Measurements from ENCODE around the gene LRRC47.
"Not testable (repeated sequence)": the region's sequence is repeated elsewhere in the genome, so short reads cannot be mapped to it uniquely, and the experiment has no call there.

LRRC47 gene

GRCh38 chr1:3803905-3804626, 7.8 kb upstream of the LRRC47 start:
- peak overlapping the region; percentile 36 for H3K4me3 Mint-ChIP-seq
- TF ChIP-seq, protein P1, sequence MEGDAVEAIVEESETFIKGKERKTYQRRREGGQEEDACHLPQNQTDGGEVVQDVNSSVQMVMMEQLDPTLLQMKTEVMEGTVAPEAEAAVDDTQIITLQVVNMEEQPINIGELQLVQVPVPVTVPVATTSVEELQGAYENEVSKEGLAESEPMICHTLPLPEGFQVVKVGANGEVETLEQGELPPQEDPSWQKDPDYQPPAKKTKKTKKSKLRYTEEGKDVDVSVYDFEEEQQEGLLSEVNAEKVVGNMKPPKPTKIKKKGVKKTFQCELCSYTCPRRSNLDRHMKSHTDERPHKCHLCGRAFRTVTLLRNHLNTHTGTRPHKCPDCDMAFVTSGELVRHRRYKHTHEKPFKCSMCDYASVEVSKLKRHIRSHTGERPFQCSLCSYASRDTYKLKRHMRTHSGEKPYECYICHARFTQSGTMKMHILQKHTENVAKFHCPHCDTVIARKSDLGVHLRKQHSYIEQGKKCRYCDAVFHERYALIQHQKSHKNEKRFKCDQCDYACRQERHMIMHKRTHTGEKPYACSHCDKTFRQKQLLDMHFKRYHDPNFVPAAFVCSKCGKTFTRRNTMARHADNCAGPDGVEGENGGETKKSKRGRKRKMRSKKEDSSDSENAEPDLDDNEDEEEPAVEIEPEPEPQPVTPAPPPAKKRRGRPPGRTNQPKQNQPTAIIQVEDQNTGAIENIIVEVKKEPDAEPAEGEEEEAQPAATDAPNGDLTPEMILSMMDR (IDR thresholded peaks at IDR 0.05): no peak
- DNase-seq: no peak
- H3K27ac Mint-ChIP-seq: peak overlapping the region; percentile 77
- peaks cover 64% of the 10 kb centered on the region for H3K9me3 Mint-ChIP-seq
- H3K36me3 Mint-ChIP-seq (ENCODE audit: low read depth): peaks cover 11% of the 10 kb centered on the region
- peaks cover 44% of the 10 kb centered on the region for H3K27me3 Mint-ChIP-seq (ENCODE audit: low read depth, poor library complexity)
- peaks cover 28% of the 10 kb centered on the region for H3K4me1 Mint-ChIP-seq

GRCh38 chr1:3800795-3801194, 4.5 kb upstream of the LRRC47 start:
- H3K27me3 Mint-ChIP-seq (ENCODE audit: low read depth, poor library complexity): peaks cover 44% of the 10 kb centered on the region
- not testable (repeated sequence) for H3K27ac Mint-ChIP-seq; H3K36me3 Mint-ChIP-seq (ENCODE audit: low read depth); H3K4me3 Mint-ChIP-seq; DNase-seq
- peaks cover 36% of the 10 kb centered on the region for H3K9me3 Mint-ChIP-seq
- peaks cover 39% of the 10 kb centered on the region for H3K4me1 Mint-ChIP-seq

DNA sequence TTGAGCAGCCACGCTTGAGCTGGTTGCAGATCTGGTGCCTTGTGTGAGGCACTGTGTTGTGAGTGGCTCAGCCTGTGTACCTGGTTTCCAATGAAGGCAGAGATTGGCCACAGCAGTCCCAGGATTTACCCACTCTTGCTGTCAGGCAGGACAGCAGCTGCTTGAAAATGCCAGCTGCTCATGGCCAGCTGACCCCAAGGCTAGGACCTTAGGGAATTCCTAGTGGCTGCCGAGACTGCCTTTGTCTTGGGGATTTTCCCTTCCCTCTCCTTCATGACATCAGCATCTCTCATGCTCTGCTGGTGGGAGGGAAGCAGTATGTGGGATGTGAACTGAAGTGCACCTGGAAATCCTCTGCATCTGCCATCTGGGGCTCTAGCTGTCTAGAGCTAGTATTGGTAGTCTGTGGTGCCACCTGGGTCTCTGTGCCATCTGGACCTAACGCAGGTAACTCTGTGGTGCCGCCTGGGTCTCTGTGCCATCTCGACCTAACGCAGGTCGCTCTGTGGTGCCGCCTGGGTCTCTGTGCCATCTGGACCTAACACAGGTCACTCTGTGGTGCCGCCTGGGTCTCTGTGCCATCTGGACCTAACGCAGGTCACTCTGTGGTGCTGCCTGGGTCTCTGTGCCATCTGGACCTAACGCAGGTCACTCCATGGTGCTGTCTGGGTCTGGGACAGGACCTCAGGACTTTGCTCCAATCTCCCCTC, 3.8 kb upstream of the LRRC47 start:
- H3K27me3 Mint-ChIP-seq (ENCODE audit: low read depth, poor library complexity): peaks cover 42% of the 10 kb centered on the region
- TF ChIP-seq, protein P1 (IDR thresholded peaks at IDR 0.05): no peak
- no peak overlapping the region for H3K27ac Mint-ChIP-seq
- H3K9me3 Mint-ChIP-seq: peaks cover 29% of the 10 kb centered on the region
- H3K4me3 Mint-ChIP-seq: no peak overlapping the region
- H3K4me1 Mint-ChIP-seq: peaks cover 39% of the 10 kb centered on the region
- H3K36me3 Mint-ChIP-seq (ENCODE audit: low read depth): peaks cover under 1% of the 10 kb centered on the region
- DNase-seq: no peak

DNA sequence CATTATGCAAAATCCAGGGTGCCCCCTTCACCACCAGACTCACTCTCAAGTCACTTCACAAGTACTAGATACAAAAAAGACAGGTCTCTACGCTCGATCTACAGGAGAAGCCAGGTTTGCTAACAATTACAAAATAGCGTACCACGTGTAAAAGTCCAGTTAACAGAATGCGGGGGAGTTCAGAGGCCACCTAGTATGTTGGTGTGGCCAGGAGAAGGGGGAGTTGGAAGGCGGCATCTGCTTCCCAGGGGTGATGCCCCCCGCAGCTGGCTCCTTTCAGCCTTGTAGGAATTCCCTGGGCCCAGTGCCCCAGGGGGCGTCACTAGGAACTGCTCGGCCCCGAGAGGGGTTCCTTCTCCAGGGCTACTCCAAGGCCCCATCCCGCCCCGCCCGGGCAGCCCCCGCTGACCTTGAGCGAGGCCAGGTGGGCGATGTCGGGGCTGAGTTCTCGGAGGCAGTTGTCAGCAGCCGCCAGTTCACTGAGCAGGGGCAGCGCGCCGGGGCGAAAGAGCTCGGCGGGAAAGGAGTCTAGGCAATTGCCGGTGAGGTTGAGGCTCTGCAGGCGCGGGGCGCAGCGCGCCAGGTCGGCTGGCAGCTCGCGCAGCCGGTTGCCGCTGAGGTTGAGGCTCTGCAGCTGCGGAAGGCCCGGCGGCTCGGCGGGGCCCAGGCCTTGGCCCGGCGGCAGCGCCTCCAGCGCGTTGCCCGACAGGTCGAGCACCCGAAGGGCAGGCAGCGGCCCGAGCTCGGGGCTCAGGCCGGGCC, 664 bp downstream of the LRRC47 start:
- TF ChIP-seq, protein P1 (IDR thresholded peaks at IDR 0.05): no peak
- Mint-ChIP-seq H3K9me3 (peaks cover 2% of the 10 kb centered on the region), H3K36me3 (ENCODE audit: low read depth) (no peaks in the 10 kb centered on the region), H3K27ac (no peak overlapping the region), H3K27me3 (ENCODE audit: low read depth, poor library complexity) (peaks cover 15% of the 10 kb centered on the region), H3K4me1 (peaks cover 49% of the 10 kb centered on the region), H3K4me3 (peak overlapping the region; percentile 89)
- peak; percentile 44 for DNase-seq

DNA sequence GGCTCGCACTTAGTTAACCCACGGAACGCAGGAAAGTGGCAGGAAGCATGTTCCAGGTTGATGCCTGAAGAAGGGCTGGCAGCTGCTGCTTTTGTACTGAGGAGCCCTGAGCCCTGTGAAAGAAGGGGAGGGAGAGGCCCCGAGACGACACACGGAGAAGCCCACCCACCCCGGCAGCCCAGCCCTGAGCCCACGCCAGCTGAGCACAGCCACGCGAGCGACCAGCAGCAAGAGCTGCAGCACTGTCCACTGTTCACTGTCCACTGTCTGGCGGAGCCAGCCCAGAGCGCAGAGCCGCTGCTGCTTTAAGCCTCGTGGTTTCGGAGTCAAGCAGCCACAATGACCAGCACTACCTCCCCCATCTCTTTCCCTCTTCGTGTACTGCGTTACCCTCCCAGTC, 5.3 kb downstream of the LRRC47 start:
- Mint-ChIP-seq H3K4me3 (no peak overlapping the region), H3K27me3 (ENCODE audit: low read depth, poor library complexity) (peaks cover 2% of the 10 kb centered on the region), H3K4me1 (peaks cover 33% of the 10 kb centered on the region), H3K9me3 (no peaks in the 10 kb centered on the region), H3K27ac (peak overlapping the region; percentile 77), H3K36me3 (ENCODE audit: low read depth) (peaks cover 12% of the 10 kb centered on the region)
- DNase-seq: no peak
- TF ChIP-seq, protein P1 (IDR thresholded peaks at IDR 0.05): no peak

- TF ChIP-seq, protein P1 (IDR thresholded peaks at IDR 0.05): no peak
- Mint-ChIP-seq H3K4me1 (peaks cover 31% of the 10 kb centered on the region), H3K36me3 (ENCODE audit: low read depth) (peaks cover 13% of the 10 kb centered on the region), H3K27me3 (ENCODE audit: low read depth, poor library complexity) (peaks cover 2% of the 10 kb centered on the region), H3K9me3 (no peaks in the 10 kb centered on the region), H3K27ac (no peak overlapping the region), H3K4me3 (no peak overlapping the region)
- DNase-seq: no peak
Observed at GRCh38 chr1:3790500-3790923, 5.8 kb downstream of the LRRC47 start.

Data from nephron progenitor cell (in vitro differentiated cells).